ENCODE results near the gene MS4A12.
A peak's percentile ranks its signal among the peaks of the same experiment; 100 is the strongest.

MS4A12 gene

GRCh38 chr11:60454212-60454611 is 38.4 kb upstream of the MS4A12 start:
- H3K36me3 ChIP-seq (ENCODE audit: insufficient read depth, low read length): no peaks in the 10 kb centered on the region
- H3F3A ChIP-seq (ENCODE audit: low read depth): no peaks in the 10 kb centered on the region
- no peak overlapping the region for H3K4me3 ChIP-seq (ENCODE audit: low read length, poor library complexity, severe bottlenecking)
- no peaks in the 10 kb centered on the region for H3K79me2 ChIP-seq (ENCODE audit: insufficient read depth, low read length)
- no peaks in the 10 kb centered on the region for H3K27me3 ChIP-seq (ENCODE audit: insufficient read depth, low read length, poor library complexity, severe bottlenecking)
- H4K20me1 ChIP-seq (ENCODE audit: insufficient read depth, low read length, poor library complexity, severe bottlenecking): no peaks in the 10 kb centered on the region
- TF ChIP-seq CTCF (conservative IDR thresholded peaks at IDR 0.05; ENCODE audit: low read length) (no peak), EZH2phosphoT487 (IDR thresholded peaks at IDR 0.05; ENCODE audit: borderline replicate concordance) (no peak)
- no peak overlapping the region for H2AFZ ChIP-seq (ENCODE audit: low read length)
- H3K9ac ChIP-seq (ENCODE audit: low read depth, low read length, poor library complexity, severe bottlenecking): no peak overlapping the region
- peaks cover 10% of the 10 kb centered on the region for H3K4me1 ChIP-seq (ENCODE audit: insufficient read depth, low read length, poor library complexity, severe bottlenecking)
- no peak overlapping the region for H3K4me2 ChIP-seq (ENCODE audit: low read depth, low read length, poor library complexity, severe bottlenecking)
- H3K9me3 ChIP-seq (ENCODE audit: insufficient read depth, low read depth, low read length): no peaks in the 10 kb centered on the region
- no peaks in the 10 kb centered on the region for H3K9me2 ChIP-seq (replicated peaks; ENCODE audit: low read depth, low read length)

GRCh38 chr11:60455531-60456042 is 37.0 kb upstream of the MS4A12 start, which contains the start of gene MS4A1:
TSS of gene MS4A1 (plus strand) at chr11:60455847. CDS start at chr11:60462375, 6,528 bp downstream.
- Histone ChIP-seq H3K4me1 (ENCODE audit: insufficient read depth, low read length, poor library complexity, severe bottlenecking) (peaks cover 10% of the 10 kb centered on the region), H3K4me2 (ENCODE audit: low read depth, low read length, poor library complexity, severe bottlenecking) (peak within 1 kb of the TSS; percentile 19), H3K9ac (ENCODE audit: low read depth, low read length, poor library complexity, severe bottlenecking) (no peak within 1 kb of the TSS), H3K79me2 (ENCODE audit: insufficient read depth, low read length) (no peaks in the 10 kb centered on the region), H2AFZ (ENCODE audit: low read length) (no peak within 1 kb of the TSS), H3K9me3 (ENCODE audit: insufficient read depth, low read depth, low read length) (no peaks in the 10 kb centered on the region), H3K9me2 (replicated peaks; ENCODE audit: low read depth, low read length) (no peaks in the 10 kb centered on the region), H4K20me1 (ENCODE audit: insufficient read depth, low read length, poor library complexity, severe bottlenecking) (no peaks in the 10 kb centered on the region), H3F3A (ENCODE audit: low read depth) (no peaks in the 10 kb centered on the region), H3K36me3 (ENCODE audit: insufficient read depth, low read length) (no peaks in the 10 kb centered on the region), H3K27me3 (ENCODE audit: insufficient read depth, low read length, poor library complexity, severe bottlenecking) (no peaks in the 10 kb centered on the region), H3K4me3 (ENCODE audit: low read length, poor library complexity, severe bottlenecking) (no peak within 1 kb of the TSS)
- TF ChIP-seq CTCF (conservative IDR thresholded peaks at IDR 0.05; ENCODE audit: low read length): no peak
- no peak for TF ChIP-seq EZH2phosphoT487 (IDR thresholded peaks at IDR 0.05; ENCODE audit: borderline replicate concordance)

- H3K4me1 ChIP-seq (ENCODE audit: insufficient read depth, low read length, poor library complexity, severe bottlenecking): peaks cover 10% of the 10 kb centered on the region
- no peaks in the 10 kb centered on the region for H3K9me3 ChIP-seq (ENCODE audit: insufficient read depth, low read depth, low read length)
- H4K20me1 ChIP-seq (ENCODE audit: insufficient read depth, low read length, poor library complexity, severe bottlenecking): no peaks in the 10 kb centered on the region
- H3K27me3 ChIP-seq (ENCODE audit: insufficient read depth, low read length, poor library complexity, severe bottlenecking): no peaks in the 10 kb centered on the region
- H2AFZ ChIP-seq (ENCODE audit: low read length): no peak overlapping the region
- no peaks in the 10 kb centered on the region for H3K79me2 ChIP-seq (ENCODE audit: insufficient read depth, low read length)
- no peaks in the 10 kb centered on the region for H3K36me3 ChIP-seq (ENCODE audit: insufficient read depth, low read length)
- H3K9me2 ChIP-seq (replicated peaks; ENCODE audit: low read depth, low read length): no peaks in the 10 kb centered on the region
- no peaks in the 10 kb centered on the region for H3F3A ChIP-seq (ENCODE audit: low read depth)
- no peak overlapping the region for H3K4me2 ChIP-seq (ENCODE audit: low read depth, low read length, poor library complexity, severe bottlenecking)
- TF ChIP-seq EZH2phosphoT487 (IDR thresholded peaks at IDR 0.05; ENCODE audit: borderline replicate concordance) (no peak), CTCF (conservative IDR thresholded peaks at IDR 0.05; ENCODE audit: low read length) (no peak)
- no peak overlapping the region for H3K9ac ChIP-seq (ENCODE audit: low read depth, low read length, poor library complexity, severe bottlenecking)
- no peak overlapping the region for H3K4me3 ChIP-seq (ENCODE audit: low read length, poor library complexity, severe bottlenecking)
Observed at GRCh38 chr11:60457576-60457975, 35.0 kb upstream of the MS4A12 start.
